HL-60 (cell line): ENCODE data around the gene BRSK2.

Experiments used
- DNase-seq, 2 experiments: peaks; one replicate each; pipeline ENCODE4 v3.0.0-alpha.2; 2010 to 2020; ENCODE audit warnings: low read depth in 1 of 2, low spot score in 1 of 2
- H3K27ac ChIP-seq: fragments of 250-450 bp; sonication (Bioruptor Pico); replicated peaks from 2 replicates; pipeline ENCODE4 v1.5.1; 2020; ENCODE audit warnings: mild to moderate bottlenecking, moderate library complexity
- H3K27me3 ChIP-seq: fragments of 250-450 bp; sonication (Bioruptor Pico); 2 replicates; pipeline ENCODE4 v1.5.1; 2021; ENCODE audit warnings: mild to moderate bottlenecking, moderate library complexity; ENCODE audit not compliant: insufficient read depth, poor library complexity, severe bottlenecking
- H3K4me3 ChIP-seq: replicated peaks from 2 replicates; pipeline ENCODE4 v1.5.1; 2011; ENCODE audit warnings: mild to moderate bottlenecking, control low read depth, low read length; ENCODE audit not compliant: insufficient read depth
- GABPA ChIP-seq: IDR thresholded peaks from 2 replicates; pipeline ENCODE4 v1.6.1; 2012; ENCODE audit warnings: low read depth
- POLR2AphosphoS5 ChIP-seq: IDR thresholded peaks from 2 replicates; pipeline ENCODE4 v1.6.1; 2012; ENCODE audit warnings: low read depth
- SPI1 ChIP-seq: IDR thresholded peaks from 2 replicates; pipeline ENCODE4 v1.6.1; 2012; ENCODE audit warnings: low read depth, mild to moderate bottlenecking, borderline replicate concordance
- TF ChIP-seq, protein P1 (sequence below): IDR thresholded peaks from 2 replicates; pipeline ENCODE4 v1.6.1; 2012; ENCODE audit warnings: low read depth; ENCODE audit not compliant: insufficient replicate concordance
- TF ChIP-seq, protein P2 (sequence below): IDR thresholded peaks from one replicate; pipeline ENCODE4 v1.5.1; 2011; ENCODE audit warnings: low read length, control low read depth, inconsistent platforms; ENCODE audit not compliant: insufficient read depth

BRSK2 gene

DNA sequence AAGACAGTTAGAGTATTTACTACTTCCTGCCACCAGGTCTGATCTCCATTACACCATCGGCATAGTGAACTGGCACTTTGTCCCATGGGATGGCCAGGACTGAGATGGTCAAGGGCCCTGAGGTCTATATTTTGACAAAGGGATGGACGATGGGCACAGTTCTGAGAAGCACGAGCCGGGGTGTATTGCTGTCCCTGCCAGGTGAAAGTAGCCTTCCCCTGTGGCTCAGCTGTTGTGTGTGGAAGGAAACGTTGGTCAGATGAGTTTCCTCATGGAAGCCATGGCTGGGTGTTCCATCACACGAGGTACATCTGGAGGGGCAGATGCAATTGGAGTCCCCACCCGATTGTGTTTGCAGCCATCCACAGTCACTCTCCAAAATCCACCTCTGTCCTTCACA lies 27.9 kb upstream of the BRSK2 start:
- Histone ChIP-seq H3K27ac (no peak overlapping the region), H3K27me3 (no peaks in the 10 kb centered on the region), H3K4me3 (no peak overlapping the region)
- TF ChIP-seq, protein P1, sequence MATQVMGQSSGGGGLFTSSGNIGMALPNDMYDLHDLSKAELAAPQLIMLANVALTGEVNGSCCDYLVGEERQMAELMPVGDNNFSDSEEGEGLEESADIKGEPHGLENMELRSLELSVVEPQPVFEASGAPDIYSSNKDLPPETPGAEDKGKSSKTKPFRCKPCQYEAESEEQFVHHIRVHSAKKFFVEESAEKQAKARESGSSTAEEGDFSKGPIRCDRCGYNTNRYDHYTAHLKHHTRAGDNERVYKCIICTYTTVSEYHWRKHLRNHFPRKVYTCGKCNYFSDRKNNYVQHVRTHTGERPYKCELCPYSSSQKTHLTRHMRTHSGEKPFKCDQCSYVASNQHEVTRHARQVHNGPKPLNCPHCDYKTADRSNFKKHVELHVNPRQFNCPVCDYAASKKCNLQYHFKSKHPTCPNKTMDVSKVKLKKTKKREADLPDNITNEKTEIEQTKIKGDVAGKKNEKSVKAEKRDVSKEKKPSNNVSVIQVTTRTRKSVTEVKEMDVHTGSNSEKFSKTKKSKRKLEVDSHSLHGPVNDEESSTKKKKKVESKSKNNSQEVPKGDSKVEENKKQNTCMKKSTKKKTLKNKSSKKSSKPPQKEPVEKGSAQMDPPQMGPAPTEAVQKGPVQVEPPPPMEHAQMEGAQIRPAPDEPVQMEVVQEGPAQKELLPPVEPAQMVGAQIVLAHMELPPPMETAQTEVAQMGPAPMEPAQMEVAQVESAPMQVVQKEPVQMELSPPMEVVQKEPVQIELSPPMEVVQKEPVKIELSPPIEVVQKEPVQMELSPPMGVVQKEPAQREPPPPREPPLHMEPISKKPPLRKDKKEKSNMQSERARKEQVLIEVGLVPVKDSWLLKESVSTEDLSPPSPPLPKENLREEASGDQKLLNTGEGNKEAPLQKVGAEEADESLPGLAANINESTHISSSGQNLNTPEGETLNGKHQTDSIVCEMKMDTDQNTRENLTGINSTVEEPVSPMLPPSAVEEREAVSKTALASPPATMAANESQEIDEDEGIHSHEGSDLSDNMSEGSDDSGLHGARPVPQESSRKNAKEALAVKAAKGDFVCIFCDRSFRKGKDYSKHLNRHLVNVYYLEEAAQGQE = no peak
- TF ChIP-seq SPI1 = no peak
- no peak for TF ChIP-seq POLR2AphosphoS5
- no peak for TF ChIP-seq GABPA
- TF ChIP-seq, protein P2, sequence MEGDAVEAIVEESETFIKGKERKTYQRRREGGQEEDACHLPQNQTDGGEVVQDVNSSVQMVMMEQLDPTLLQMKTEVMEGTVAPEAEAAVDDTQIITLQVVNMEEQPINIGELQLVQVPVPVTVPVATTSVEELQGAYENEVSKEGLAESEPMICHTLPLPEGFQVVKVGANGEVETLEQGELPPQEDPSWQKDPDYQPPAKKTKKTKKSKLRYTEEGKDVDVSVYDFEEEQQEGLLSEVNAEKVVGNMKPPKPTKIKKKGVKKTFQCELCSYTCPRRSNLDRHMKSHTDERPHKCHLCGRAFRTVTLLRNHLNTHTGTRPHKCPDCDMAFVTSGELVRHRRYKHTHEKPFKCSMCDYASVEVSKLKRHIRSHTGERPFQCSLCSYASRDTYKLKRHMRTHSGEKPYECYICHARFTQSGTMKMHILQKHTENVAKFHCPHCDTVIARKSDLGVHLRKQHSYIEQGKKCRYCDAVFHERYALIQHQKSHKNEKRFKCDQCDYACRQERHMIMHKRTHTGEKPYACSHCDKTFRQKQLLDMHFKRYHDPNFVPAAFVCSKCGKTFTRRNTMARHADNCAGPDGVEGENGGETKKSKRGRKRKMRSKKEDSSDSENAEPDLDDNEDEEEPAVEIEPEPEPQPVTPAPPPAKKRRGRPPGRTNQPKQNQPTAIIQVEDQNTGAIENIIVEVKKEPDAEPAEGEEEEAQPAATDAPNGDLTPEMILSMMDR = no peak
- no peak for DNase-seq

DNA sequence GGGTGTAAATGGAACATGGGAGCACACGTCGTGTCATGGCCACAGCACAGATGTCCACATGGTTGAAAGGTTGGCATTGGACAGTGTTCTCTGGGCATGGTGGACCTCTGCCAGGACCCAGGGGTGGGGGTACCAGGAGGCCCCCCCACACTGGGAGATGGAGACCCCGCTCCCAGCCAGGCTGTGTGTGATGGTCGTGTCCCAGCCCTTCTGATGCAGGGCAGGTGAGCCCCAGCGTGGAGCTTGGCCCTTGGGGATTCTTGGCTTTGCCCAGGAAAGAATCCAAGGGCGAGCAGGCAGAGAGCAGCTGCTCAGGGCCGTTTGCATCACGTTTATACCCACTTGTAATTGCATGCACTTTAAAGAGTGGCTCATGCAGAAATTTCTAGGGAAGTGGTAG lies 22.0 kb upstream of the BRSK2 start:
- Histone ChIP-seq H3K4me3 (no peak overlapping the region), H3K27ac (no peak overlapping the region), H3K27me3 (no peaks in the 10 kb centered on the region)
- DNase-seq = no peak
- no peak for TF ChIP-seq SPI1
- TF ChIP-seq GABPA = no peak
- TF ChIP-seq, protein P2 = no peak

DNA sequence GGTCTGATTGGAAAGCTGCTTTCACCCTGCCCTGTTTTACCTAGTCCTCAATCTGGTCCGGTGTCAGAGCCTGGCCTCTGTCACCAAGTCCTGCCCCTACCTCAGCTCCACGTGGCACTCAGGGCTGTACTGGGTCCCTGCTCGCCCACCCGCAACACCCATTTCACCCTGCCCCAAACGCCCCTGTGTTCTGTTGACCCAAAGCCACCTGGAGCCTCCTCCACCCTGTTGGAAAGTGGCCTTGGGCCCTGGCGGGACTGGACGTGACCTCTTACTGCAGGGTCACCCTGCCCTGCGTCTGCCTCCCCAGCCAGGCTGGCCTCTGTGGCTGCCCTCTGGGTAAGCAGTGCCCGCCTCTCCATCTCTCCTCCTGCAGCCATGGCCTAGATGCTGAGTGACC lies 21.5 kb upstream of the BRSK2 start:
- Histone ChIP-seq H3K4me3 (no peak overlapping the region), H3K27me3 (no peaks in the 10 kb centered on the region)
- no peak for TF ChIP-seq GABPA
- TF ChIP-seq, protein P1 = no peak

DNA sequence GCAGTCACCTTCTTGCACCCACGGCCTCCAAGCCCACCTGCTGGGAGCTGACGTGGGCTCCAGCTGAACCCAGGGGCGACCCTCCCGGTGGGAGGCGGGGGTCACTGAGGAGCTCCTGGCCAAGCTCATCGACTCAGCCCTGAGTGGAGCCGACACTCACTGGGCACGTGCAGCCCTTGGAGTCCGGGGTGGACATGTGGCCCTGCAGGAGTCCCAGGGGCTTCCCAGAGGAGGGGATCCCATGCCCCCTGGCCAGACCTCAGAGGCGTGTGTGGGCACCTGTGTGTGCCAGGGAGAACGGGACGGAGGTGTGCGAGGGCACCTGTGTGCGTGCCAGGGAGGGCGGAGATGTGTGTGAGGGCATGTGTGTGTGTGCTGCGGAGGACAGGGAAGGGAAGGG lies 20.8 kb upstream of the BRSK2 start:
- H3K4me3 ChIP-seq = no peak overlapping the region
- no peaks in the 10 kb centered on the region for H3K27me3 ChIP-seq
- no peak overlapping the region for H3K27ac ChIP-seq
- DNase-seq = no peak
- no peak for TF ChIP-seq SPI1
- TF ChIP-seq, protein P2 = no peak
- TF ChIP-seq POLR2AphosphoS5 = no peak
- TF ChIP-seq, protein P1 = no peak
- no peak for TF ChIP-seq GABPA

More for the DNA sequence above, 21.5 kb upstream of the BRSK2 start:
- no peak for DNase-seq
- no peak overlapping the region for H3K27ac ChIP-seq
